Endothelial cell of umbilical vein (primary cell): ENCODE results near the gene GJB2. TPM values are rescaled to one million over a fixed set of nuclear protein-coding genes. Genes with fewer than 3 reads are reported as not detected.

Experiments used
- BruUV-seq: library from RNA; stranded (reverse); fragments of 400-500 nt; replicated peaks from 2 replicates; lab custom pipeline; 2021; lab: Mats Ljungman, UMichigan
- CTCF ChIA-PET: fragments of 300-600, 350-600 bp; sonication (Branson Sonifier 250); formaldehyde crosslinking; loops from one replicate; lab custom pipeline; 2021; ENCODE audit warnings: antibody characterized with exemption, inconsistent platforms; lab: Charles Lee
- POLR2A ChIA-PET: fragments of 300-600, 350-600 bp; sonication (Branson Sonifier 250); formaldehyde crosslinking; loops from one replicate; lab custom pipeline; 2021; ENCODE audit warnings: antibody characterized with exemption, inconsistent platforms; lab: Charles Lee
- DNase-seq: peaks from one replicate; pipeline ENCODE4 v3.0.0-alpha.2; 2011; ENCODE audit warnings: low read depth, low spot score
- FAIRE-seq: peaks from 2 replicates; lab custom pipeline; 2011; peaks lifted over from hg19 to GRCh38; lab: Jason Lieb, UNC
- H2AFZ ChIP-seq: 2 replicates; pipeline ENCODE4 v1.6.0; 2012; ENCODE audit warnings: low read depth, low read length, control low read depth, inconsistent platforms
- H3K27ac ChIP-seq: 2 replicates; pipeline ENCODE4 v1.5.1; 2011; ENCODE audit warnings: low read depth, mild to moderate bottlenecking, control low read depth, low read length, moderate library complexity; ENCODE audit not compliant: insufficient read depth
- H3K27me3 ChIP-seq, 2 experiments: 2 replicates each; pipeline versions ENCODE4 v1.6.0 to v1.6.1; 2011; ENCODE audit warnings: low read length in 2 of 2, mixed read lengths in 1 of 2; ENCODE audit not compliant: control insufficient read depth in 2 of 2, insufficient read depth in 2 of 2
- H3K36me3 ChIP-seq, 2 experiments: 2 replicates in 1 of 2; 3 replicates in 1 of 2; pipeline ENCODE4 v1.5.1; 2011; ENCODE audit warnings: low read length in 2 of 2, mild to moderate bottlenecking in 1 of 2, moderate library complexity in 1 of 2; ENCODE audit not compliant: control insufficient read depth in 2 of 2, insufficient read depth in 2 of 2; ENCODE audit errors: extremely low read depth in 1 of 2
- H3K4me1 ChIP-seq: 3 replicates; pipeline ENCODE4 v1.5.1; 2011; ENCODE audit warnings: mild to moderate bottlenecking, low read length; ENCODE audit not compliant: control insufficient read depth, insufficient read depth; ENCODE audit errors: extremely low read depth
- H3K4me2 ChIP-seq: 2 replicates; pipeline ENCODE4 v1.6.1; 2011; ENCODE audit warnings: low read length, control low read depth, mixed read lengths; ENCODE audit not compliant: insufficient read depth
- H3K4me3 ChIP-seq, 3 experiments: fragments of 200-600 bp in 1 of 3; sonication (generic), shearing (Covaris generic) in 1 of 3; replicated peaks in 1 of 3; 2 replicates each; pipeline ENCODE4 v1.5.1; 2011 to 2016; ENCODE audit warnings: control low read depth in 3 of 3, low read length in 3 of 3, mild to moderate bottlenecking in 2 of 3, inconsistent platforms in 1 of 3, low read depth in 1 of 3, moderate library complexity in 1 of 3; ENCODE audit not compliant: insufficient read depth in 1 of 3
- H3K79me2 ChIP-seq: 2 replicates; pipeline ENCODE4 v1.6.0; 2012; ENCODE audit warnings: low read length, inconsistent platforms; ENCODE audit not compliant: control insufficient read depth, insufficient read depth
- H3K9ac ChIP-seq: replicated peaks from 2 replicates; pipeline ENCODE3; 2011; ENCODE audit warnings: low read length, control low read depth; ENCODE audit not compliant: insufficient read depth; ENCODE audit errors: extremely low read depth
- H3K9me1 ChIP-seq: replicated peaks from 3 replicates; pipeline ENCODE4 v1.6.0; 2011; ENCODE audit warnings: mild to moderate bottlenecking, low read length; ENCODE audit not compliant: control insufficient read depth, insufficient read depth; ENCODE audit errors: extremely low read depth
- H3K9me3 ChIP-seq: replicated peaks from 2 replicates; pipeline ENCODE4 v1.5.1; 2012; ENCODE audit warnings: low read length, inconsistent platforms; ENCODE audit not compliant: control insufficient read depth, insufficient read depth
- H4K20me1 ChIP-seq: replicated peaks from 2 replicates; pipeline ENCODE3; 2011; ENCODE audit warnings: mild to moderate bottlenecking, low read length; ENCODE audit not compliant: control insufficient read depth, insufficient read depth; ENCODE audit errors: extremely low read depth
- EZH2 ChIP-seq: IDR thresholded peaks from 2 replicates; pipeline ENCODE4 v1.6.1; 2012; ENCODE audit warnings: borderline replicate concordance, low read depth, mild to moderate bottlenecking, moderate library complexity, low read length, inconsistent platforms; ENCODE audit not compliant: severe bottlenecking
- FOS ChIP-seq: IDR thresholded peaks from 2 replicates; pipeline ENCODE4 v1.6.1; 2011; ENCODE audit warnings: mild to moderate bottlenecking, low read length, moderate library complexity, borderline replicate concordance; ENCODE audit not compliant: insufficient read depth
- GATA2 ChIP-seq: IDR thresholded peaks from 2 replicates; pipeline ENCODE4 v1.7.0; 2011; ENCODE audit warnings: low read depth, mild to moderate bottlenecking, moderate library complexity, mixed read lengths, low read length; ENCODE audit not compliant: insufficient read length, insufficient read depth
- JUN ChIP-seq: IDR thresholded peaks from 2 replicates; pipeline ENCODE4 v1.6.1; 2011; ENCODE audit warnings: borderline replicate concordance, low read depth; ENCODE audit not compliant: insufficient read length, insufficient read depth
- MYC ChIP-seq: IDR thresholded peaks from one replicate; pipeline ENCODE4 v1.6.1; 2011; ENCODE audit warnings: mild to moderate bottlenecking, low read depth, low read length
- POLR2A ChIP-seq: IDR thresholded peaks from 2 replicates; pipeline ENCODE4 v1.6.1; 2012; ENCODE audit warnings: low read depth, mild to moderate bottlenecking, control low read depth, low read length
- POLR2AphosphoS5 ChIP-seq: IDR thresholded peaks from 2 replicates; pipeline ENCODE4 v1.6.1; 2012; ENCODE audit warnings: low read depth, mild to moderate bottlenecking, control low read depth, low read length, moderate library complexity; ENCODE audit not compliant: insufficient read depth
- dilution Hi-C: fragments of 300-500 bp; cut with MboI; formaldehyde crosslinking; loops from one replicate; pipeline ENCODE4 v1.15.0; 2019; ENCODE audit warnings: low sequenced_read_pairs; ENCODE audit not compliant: extremely low pct_ligation_motif_present
- intact Hi-C: fragments of 100-400 bp; cut with micrococcal nuclease; formaldehyde crosslinking; loops from one replicate; pipeline ENCODE4 v1.10.0; 2022
- polyA plus RNA-seq, 4 experiments: library from polyadenylated mRNA; depleted of rRNA in 3 of 4; stranded (reverse) in 3 of 4; unstranded in 1 of 4; fragments of >200 nt; gene quantifications; 2 replicates each; pipeline versions ENCODE4 v1.2.1 to v1.2.3, GENCODE V29; 2011 to 2012; ENCODE audit warnings: missing spikeins in 1 of 4
- total RNA-seq: library from RNA; stranded (reverse); gene quantifications from 2 replicates; pipeline ENCODE4 v1.2.3, GENCODE V29; 2021
- TF ChIP-seq, protein P1 (sequence below): IDR thresholded peaks from 2 replicates; pipeline ENCODE4 v1.6.1; 2011; ENCODE audit not compliant: insufficient read depth, insufficient read length
- TF ChIP-seq, protein P2 (sequence below), 2 donors: IDR thresholded peaks; 1 replicate in 1 of 2; 2 replicates in 1 of 2; pipeline ENCODE4 v1.5.1; 2011; ENCODE audit warnings: low read length in 2 of 2, mild to moderate bottlenecking in 2 of 2, moderate library complexity in 2 of 2, control low read depth in 1 of 2, inconsistent platforms in 1 of 2, low read depth in 1 of 2; ENCODE audit not compliant: insufficient read depth in 1 of 2; ENCODE audit errors: extremely low read depth in 1 of 2

The GJB2 gene
- total and polyA plus RNA-seq, 2 donors (not counting 3 experiments of a cell fraction or from before 2014, with no cell fraction given): not detected

DNA sequence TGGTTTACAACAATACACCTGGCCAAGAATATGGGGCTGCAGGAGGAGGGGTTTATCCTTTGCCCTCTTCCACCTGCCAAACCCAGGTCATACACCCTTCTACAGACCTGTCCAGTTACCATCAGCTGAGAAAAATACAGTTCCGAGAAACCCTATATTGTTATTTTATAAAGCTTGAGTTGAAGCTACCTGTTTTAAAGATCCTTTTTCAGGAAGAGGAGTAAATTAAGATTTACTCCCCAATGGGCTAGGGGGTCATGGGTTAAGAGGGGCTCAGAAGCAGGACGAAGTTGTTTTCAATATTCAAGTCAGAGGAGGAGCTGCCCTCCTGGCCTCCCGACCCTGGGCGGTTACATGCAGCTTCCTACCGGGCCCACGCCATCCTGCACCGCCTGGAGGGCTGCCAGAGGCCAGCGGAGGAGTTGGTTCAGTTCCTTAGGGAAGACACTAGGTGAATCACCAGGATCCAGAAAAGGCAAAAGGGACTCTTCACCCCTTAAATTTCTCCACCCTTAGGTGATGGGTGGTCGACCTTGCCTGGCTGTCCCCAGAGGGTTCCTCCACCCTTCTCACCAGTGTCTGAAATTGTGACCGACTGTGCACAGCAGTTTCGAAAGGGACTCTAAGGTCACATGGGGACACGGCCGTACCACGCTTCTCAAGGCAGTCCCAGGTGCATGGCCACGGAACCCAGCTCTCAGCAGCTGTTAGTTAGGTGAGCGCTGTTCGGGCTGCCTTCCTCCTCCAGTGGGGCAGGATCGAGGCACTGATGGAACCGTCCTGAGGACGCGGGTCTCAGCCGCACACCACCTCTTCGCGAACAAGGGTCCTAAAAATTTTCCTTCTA, 1.2 kb downstream of the GJB2 start:
- no peaks in the 10 kb centered on the region for H3K4me1 ChIP-seq
- ChIA-PET POLR2A (no interaction called here), CTCF (interaction anchor here (0.6 to 1.6 kb wide), 2 partner anchors 9 to 734 kb away, joined by 3 to 4 read pairs; no protein-coding TSS in a partner anchor)
- intact Hi-C loops (no loop called here), dilution Hi-C loops (no loop called here)
- DNase-seq (no peak), FAIRE-seq (no peak)
- peak overlapping the region; percentile 33 for H3K4me2 ChIP-seq
- H3K4me3 ChIP-seq: no peak overlapping the region
- H3K36me3 ChIP-seq: no peaks in the 10 kb centered on the region
- H3K79me2 ChIP-seq: no peaks in the 10 kb centered on the region
- no peak overlapping the region for H3K9ac ChIP-seq
- peaks cover 64 to 76% of the 10 kb centered on the region in 2 experiments for H3K27me3 ChIP-seq
- H4K20me1 ChIP-seq: no peaks in the 10 kb centered on the region
- no peak overlapping the region for H2AFZ ChIP-seq
- H3K27ac ChIP-seq: no peak overlapping the region
- TF ChIP-seq JUN (no peak), POLR2AphosphoS5 (no peak), POLR2A (no peak), GATA2 (no peak), FOS (no peak), MYC (no peak), EZH2 (no peak)
- TF ChIP-seq, protein P1, sequence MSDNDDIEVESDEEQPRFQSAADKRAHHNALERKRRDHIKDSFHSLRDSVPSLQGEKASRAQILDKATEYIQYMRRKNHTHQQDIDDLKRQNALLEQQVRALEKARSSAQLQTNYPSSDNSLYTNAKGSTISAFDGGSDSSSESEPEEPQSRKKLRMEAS: no peak
- TF ChIP-seq, protein P2, sequence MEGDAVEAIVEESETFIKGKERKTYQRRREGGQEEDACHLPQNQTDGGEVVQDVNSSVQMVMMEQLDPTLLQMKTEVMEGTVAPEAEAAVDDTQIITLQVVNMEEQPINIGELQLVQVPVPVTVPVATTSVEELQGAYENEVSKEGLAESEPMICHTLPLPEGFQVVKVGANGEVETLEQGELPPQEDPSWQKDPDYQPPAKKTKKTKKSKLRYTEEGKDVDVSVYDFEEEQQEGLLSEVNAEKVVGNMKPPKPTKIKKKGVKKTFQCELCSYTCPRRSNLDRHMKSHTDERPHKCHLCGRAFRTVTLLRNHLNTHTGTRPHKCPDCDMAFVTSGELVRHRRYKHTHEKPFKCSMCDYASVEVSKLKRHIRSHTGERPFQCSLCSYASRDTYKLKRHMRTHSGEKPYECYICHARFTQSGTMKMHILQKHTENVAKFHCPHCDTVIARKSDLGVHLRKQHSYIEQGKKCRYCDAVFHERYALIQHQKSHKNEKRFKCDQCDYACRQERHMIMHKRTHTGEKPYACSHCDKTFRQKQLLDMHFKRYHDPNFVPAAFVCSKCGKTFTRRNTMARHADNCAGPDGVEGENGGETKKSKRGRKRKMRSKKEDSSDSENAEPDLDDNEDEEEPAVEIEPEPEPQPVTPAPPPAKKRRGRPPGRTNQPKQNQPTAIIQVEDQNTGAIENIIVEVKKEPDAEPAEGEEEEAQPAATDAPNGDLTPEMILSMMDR (IDR thresholded peaks at IDR 0.05; ENCODE audit: extremely low read depth in 1 of 2, insufficient read depth in 1 of 2, low read depth in 1 of 2, low read length in 2 of 2): no peak
- no peaks in the 10 kb centered on the region for H3K9me3 ChIP-seq
- no peaks in the 10 kb centered on the region for H3K9me1 ChIP-seq
- BruUV-seq: no TSS peak
